ENCODE data around the gene BBIP1.

DNA sequence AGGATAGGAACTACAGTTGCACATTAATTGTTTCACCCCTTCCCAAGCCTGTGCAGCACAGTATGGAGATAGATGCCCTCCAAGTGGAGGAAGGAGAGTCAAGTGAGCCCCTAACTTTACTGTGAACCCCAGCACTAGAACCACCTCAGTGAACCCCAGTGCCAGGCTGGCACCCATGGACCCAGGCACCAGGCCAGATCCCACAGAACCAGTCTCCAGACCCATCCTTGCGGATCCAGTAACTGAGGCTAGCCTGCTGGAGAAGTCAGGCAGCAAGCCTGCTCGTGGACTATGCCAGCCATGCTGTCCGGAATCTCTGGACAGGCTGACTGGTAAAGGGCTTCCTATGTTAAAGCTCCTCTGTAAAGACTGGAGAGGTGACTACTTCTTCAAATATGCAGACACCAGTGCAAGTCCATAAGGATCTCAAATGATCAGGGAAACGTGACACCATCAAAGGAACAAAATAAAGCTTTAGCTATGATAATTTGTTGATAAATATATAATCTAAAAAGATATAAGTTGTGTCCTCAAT lies 28.1 kb upstream of the BBIP1 start:
- TF ChIP-seq CTCF (IDR thresholded peaks at IDR 0.05) = no peak
- TF ChIP-seq POLR2A (IDR thresholded peaks at IDR 0.05) = no peak

All from heart left ventricle (tissue), 13 donors.